NCI-H2227 (cell line): ENCODE measurements around the gene TRPM2.

ENCODE experiments used
- DNase-seq: peaks from one replicate; lab custom pipeline; 2025; ENCODE audit not compliant: unreplicated experiment; lab: John Stamatoyannopoulos, UW

The TRPM2 gene

DNA sequence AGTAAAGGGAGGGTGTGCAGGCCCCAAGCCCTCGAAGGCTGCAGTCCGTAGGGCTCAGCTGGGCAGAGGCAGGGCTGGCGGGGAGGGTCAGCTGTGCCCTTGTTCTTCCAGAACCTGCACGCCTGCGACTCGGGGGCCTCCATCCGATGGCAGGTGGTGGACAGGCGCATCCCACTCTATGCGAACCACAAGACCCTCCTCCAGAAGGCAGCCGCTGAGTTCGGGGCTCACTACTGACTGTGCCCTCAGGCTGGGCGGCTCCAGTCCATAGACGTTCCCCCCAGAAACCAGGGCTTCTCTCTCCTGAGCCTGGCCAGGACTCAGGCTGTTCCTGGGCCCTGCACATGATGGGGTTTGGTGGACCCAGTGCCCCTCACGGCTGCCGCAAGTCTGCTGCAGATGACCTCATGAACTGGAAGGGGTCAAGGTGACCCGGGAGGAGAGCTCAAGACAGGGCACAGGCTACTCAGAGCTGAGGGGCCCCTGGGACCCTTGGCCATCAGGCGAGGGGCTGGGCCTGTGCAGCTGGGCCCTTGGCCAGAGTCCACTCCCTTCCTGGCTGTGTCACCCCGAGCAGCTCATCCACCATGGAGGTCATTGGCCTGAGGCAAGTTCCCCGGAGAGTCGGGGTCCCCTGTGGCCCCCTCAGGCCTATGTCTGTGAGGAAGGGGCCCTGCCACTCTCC, 88.3 kb downstream of the TRPM2 start:
- DNase-seq, result no peak

DNA sequence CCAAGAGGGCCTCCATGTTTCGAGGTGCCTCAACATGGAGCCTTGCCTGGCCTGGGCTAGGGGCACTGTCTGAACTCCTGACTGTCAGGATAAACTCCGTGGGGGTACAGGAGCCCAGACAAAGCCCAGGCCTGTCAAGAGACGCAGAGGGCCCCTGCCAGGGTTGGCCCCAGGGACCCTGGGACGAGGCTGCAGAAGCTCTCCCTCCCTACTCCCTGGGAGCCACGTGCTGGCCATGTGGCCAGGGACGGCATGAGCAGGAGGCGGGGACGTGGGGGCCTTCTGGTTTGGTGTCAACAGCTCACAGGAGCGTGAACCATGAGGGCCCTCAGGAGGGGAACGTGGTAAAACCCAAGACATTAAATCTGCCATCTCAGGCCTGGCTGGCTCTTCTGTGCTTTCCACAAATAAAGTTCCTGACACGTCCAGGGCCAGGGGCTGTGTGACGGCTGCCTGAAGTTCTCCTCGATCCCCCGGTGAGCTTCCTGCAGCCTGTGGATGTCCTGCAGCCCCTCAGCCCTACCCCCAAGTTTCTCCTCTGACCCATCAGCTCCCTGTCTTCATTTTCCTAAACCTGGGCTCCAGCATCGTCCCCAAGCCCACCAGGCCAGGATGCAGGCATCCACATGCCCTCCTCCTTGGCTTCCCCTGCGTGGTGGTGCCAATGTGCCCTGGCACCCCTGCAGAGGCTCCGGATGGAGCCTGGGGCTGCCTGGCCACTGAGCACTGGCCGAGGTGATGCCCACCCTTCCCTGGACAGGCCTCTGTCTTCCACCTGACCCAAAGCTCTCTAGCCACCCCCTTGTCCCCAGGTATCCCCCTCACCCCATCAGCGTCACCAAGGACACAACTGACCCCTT, 89.1 kb downstream of the TRPM2 start:
- DNase-seq, result no peak

DNA sequence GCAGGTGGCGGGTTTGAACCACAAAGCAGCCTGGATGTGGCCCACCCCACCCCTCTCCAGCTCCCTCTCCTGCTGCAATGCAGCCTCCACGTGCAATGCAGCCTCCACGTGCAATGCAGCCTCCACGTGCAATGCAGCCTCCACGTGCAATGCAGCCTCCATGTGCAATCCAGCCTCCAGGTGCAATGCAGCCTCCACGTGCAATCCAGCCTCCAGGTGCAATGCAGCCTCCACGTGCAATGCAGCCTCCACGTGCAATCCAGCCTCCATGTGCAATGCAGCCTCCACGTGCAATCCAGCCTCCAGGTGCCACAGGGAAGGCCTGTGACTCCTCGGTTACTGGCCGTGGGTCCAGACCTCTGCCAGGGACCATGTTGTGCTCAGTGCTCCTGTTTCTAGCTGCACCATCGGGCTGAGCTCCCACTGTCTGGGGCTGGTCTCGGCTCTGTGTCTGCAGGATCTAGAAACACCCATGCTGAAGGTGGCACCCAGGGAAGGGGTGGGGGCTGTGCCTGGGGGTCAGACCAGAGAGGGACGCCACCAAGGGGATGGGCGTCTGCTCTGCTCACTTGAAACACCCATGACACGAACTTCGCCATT, 90.0 kb downstream of the TRPM2 start:
- DNase-seq, result no peak

DNA sequence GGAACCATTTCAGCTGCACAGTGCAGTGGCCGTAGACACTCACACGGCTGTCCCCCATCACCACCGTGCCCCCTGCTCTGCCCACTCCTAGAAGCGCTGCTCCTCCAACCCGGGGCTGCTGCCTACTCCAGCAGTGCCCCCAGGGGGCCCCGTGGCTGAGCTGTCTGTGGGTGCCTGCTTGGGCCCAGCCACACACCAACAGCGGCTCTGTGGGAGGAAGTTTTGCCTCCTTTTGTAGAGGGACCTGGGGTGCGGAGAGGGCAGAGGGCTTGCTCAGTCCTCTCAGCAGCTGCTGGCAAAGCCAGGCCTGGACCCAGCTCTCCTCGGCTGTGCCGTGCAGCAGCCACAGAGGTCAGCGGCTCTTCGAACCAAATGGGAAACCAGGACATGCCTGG, 90.5 kb downstream of the TRPM2 start:
- no peak for DNase-seq

DNA sequence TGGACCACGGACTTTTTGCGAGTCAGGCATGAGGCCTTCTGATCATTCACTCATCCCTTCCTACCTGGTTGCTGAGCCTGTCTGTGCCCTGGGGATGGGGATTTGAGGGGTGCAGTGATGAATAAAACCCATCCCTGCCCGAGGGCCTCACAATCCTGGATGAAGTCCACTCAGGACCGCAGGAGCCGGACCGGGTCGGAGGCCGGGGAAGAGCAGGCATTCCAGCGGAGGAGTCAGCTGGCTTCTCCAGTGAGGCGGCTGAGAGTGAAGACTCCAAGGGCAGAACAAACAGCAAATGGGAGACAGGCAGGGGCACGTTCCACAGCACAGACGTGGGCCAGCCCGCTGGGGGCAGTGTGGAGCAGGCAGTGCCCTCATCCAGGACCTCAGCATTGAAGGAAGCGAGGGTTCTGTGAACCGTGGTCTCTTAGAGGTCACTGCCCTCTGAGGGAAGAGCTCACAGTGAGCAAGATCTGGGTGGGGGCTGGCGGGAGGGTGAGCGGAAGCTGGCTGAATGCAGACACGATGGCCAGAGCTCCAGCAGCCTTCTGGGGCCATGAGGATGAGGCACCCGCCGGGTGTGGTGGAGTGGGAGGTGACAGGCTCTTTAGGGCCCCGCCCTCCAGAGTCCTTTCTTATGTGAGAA, 91.0 kb downstream of the TRPM2 start:
- no peak for DNase-seq

DNA sequence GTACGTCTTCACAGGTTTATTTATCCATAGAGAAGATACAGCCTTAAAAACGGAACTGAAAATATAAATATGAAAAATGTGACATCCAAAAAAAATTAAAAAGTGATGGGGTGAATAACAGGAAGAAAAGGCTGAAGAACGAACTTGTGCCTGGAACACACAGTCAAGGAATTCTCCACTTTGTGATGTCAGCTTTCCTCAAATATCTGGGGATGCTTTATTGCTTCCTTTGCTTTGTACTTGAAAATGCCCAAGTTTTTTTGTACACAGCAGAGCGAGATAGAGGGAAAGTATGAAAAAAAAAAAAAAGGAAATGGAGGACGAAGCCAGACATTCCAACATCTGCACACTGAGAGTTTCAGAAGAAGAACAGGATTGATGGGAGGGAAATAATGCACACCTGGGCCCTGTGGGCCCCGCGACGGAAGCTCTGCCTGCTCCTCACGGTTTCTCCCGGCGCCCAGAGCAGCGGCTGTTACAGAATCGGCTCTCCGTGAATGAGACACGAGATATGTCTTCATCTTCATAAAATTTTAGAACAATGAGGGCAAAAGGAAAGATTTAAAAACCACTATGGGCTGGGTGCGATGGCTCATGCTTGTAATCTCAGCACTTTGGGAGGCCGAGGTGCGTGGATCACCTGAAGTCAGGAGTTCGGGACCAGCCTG, 91.9 kb downstream of the TRPM2 start:
- DNase-seq, result no peak

DNA sequence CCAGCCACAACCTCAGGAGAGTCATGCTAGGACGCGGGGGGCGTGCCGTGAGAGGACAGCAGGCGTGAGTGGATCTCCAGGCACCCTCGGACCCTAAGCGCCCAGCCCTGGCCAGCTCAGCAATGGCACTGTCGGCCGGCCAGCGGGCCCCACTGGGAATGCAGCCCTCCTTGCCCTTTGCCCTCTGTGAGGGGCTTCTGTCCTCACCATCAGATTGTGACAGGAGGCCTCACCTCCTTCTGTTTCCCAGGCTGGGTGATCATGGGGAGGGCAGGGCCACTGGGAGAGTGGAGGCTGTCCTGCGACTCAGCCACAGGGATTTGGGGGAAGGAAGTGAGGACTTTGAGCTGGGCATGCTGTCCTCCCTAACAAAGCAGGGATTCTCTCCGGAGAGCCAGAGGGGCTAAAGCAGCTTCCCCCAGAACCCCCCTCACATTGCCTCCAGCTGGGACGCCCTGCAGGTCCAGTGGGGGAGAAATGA, 95.3 kb downstream of the TRPM2 start:
- no peak for DNase-seq

DNA sequence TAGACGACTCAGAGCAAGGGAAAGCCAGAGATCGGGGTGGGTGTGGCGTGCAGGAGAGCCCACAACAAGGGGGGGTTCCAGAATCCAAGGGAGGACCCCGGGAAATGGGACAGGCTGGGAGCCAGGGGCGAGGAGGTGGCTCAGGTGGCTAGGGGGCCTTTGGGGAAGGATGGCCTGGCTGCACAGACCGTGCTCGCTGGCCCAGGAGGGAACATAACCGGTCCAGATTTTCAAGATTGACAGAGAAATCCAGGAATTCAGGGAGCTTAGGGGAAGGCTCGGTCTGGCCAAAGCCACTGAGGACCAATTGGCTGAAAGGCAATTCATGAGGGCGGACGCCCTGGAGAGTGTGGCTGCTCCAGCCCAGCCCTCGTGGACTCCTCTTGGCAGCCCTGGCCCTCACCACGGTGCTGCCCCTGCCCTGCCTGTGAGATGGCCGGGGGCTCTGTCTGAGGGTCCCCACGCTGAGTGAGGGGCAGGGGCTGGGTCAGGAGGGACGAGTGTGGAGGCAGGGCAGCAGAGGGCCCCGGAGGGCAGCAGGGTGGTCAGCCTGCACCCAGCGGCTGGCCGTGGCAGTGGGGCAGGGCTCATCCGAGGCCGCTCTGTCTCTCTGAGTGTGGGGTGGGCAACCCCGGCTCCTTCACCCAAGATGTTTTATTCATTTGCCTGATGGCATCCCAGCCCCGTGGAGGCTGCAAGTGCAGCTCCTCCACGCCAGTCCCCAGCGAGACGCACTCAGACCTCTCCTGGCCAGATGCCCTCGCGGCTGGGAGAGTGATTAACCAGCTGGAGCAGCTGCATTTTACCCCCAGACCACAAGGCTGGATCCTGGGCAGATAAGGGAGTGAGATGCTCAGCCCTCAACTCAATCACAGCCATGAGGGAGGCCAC, 96.3 kb downstream of the TRPM2 start:
- no peak for DNase-seq

DNA sequence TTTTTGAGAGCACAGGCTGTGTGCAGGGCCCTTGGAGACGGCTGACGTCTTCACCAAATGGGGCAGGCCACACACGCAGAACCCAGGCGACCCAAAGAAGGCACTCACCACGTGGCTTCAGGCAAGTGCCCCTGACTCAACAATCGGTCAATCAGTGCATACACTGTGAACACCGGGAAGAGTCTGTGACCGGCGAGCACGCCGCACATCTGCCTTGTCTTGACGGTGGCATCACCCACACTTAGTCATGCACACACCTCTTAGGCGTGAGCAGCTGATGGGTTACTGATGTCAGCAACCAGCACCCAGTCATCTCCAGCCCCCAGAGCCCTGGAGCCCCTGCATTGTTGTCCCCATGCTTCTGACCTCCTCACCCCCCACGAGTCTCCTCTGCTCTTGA, 97.0 kb downstream of the TRPM2 start:
- no peak for DNase-seq

DNA sequence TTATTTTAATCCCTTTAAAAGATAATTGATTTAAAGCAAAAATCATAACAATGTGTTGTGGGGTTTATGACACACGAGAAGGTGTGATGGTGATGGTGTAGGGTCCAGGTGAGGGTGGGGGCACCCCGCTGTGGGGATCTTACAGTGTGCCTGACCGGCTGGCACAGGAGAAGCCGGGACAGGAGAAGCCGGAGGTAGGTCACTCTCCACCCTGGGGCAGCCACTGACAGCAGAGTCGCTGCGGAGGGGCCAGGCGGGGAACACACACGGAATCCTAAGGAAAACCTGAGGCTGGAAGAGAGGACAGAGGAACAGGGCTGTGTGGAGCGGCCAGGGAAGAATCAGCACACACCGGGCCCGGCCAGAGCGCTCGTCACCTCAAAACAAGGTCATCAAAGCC, 97.6 kb downstream of the TRPM2 start:
- DNase-seq, result no peak

DNA sequence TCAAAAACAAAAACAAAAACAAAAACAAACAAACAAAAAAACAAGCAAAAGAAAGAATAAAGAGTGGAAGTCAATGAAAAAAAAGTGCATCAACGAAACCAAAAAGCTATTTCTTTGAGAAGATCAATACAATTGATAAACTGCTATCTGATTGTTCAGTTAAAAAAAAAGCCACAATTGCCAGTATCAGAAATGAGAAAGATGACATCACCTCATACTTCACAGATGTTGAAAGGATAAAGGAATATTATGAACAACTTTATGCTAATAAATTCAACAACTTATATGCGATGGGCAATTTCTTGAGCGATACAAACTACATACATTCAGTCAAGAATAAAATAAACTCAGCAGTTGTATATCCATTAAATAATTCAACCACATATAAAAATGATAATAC, 99.7 kb downstream of the TRPM2 start:
- DNase-seq, result no peak

DNA sequence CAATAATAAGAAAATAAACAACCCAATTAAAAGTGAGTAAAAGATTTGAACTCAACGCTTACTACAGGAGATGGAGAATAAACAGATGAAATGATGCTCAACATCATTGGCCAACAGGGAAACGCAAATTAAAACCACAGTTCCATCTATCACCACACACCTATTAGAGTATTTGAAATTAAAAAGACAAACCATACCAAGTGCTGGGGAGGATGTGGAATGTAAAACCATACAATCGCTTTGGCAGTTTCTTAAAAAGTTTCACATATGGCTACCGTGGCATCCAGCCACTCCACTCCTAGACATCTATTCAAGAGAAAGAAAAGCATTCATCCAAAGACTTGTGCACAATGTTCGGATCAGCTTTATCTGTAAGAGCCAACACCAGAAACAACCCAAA, 100.6 kb downstream of the TRPM2 start:
- DNase-seq, result no peak

DNA sequence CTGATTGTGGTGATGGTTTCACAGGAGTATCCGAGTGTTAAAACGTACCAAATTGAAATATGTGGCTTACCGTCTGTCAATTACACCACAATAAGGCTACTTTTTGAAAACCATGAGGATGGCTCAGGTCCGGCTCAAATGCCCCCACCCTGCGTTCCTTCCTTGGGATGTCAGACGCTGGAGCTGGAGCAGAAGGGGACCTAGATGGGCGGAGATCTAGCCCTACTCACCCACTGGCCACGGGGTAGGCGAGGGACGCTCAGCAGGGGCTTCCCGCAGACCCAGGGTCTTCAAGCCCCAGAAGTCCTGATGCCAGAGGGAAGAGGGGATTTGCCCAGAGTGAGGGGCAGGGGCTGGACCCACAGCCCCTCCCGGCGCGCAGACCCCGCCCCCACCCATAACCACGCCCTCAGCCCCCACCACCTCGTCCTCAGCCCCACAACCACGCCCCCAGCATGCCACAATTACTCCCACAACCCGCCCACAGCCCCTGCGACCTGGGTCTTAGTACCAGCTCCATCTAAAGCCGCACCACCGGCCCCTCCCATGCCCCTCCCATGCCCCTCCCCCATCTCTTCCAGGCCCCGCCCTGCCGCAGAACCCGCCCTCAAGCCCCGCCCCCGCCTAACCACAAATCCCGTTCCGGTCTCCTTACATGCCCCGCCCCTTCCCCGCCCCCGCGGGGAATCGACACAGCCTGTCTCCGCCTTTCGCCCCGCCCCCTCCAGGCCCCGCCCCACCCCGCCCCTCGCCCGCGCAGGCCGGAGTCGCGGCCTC, 101.5 kb downstream of the TRPM2 start, which contains the start of gene LRRC3:
TSS of gene LRRC3 (plus strand) at position 764 of the 777 bp plus-strand sequence. CDS start 1,135 bp downstream, outside the sequence.
- DNase-seq, result peak; percentile 94

DNA sequence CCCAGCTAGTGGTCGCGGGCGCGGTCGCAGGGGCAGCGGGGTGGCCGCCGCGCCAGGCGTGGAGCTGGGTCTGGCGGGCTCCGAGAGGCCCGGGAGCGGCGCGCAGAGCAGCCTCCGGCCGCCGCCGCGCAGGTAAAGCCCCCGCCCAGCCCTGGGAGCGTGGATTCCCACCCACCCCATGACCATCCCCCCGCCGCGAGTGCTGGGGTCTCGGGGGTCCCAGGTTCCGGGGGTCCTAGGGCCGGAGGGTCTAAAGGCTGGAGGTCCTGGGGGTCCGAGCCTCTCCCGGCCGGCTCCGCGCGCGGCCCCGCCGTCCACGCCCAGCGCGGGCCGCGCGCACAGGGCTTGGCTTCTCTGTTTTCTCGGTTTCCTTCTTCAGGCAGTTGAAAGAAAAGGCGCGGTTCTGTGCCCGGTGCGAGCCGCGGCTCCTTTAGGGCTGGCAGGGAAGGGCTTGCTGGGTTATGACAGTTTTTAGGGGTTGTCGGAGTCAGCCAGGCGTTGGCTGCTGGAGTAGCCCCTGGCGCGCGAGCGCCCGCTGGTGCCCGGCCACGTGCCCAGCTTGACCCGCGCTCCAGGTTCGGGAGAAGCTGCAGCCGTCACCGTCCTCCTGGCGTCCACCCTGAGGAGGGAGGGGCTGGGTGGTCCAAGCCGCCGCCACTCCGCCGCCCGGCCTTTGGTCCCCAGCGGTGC, 102.2 kb downstream of the TRPM2 start:
- peak; percentile 73 for DNase-seq

DNA sequence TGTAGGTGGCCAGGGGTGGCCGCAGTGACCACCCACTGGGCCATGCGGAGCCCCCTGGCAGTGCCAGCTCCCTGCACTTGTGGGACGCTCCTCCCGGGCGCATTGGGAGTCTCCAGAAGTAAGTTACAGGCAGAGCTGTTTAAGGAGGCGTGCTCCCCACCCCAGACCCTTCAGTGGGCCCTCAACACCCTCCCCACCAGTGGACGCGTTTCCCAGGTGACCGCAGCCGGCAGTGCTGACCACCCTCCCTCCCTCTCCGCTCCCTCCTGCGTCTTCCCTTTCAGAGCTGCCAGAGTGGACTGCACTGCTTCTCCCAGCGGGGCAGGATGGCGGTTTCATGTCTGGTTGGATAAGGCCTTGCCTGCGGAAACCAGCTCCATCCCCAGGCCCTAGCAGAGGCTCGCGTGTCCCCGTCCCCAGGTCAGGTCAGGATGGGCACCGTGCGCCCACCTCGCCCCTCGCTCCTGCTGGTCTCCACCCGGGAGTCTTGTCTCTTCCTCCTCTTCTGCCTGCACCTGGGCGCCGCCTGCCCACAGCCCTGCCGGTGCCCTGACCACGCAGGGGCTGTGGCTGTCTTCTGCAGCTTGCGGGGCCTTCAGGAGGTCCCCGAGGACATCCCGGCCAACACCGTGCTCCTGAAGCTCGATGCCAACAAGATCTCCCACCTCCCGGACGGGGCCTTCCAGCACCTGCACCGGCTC, 102.9 kb downstream of the TRPM2 start:
- DNase-seq, result no peak

DNA sequence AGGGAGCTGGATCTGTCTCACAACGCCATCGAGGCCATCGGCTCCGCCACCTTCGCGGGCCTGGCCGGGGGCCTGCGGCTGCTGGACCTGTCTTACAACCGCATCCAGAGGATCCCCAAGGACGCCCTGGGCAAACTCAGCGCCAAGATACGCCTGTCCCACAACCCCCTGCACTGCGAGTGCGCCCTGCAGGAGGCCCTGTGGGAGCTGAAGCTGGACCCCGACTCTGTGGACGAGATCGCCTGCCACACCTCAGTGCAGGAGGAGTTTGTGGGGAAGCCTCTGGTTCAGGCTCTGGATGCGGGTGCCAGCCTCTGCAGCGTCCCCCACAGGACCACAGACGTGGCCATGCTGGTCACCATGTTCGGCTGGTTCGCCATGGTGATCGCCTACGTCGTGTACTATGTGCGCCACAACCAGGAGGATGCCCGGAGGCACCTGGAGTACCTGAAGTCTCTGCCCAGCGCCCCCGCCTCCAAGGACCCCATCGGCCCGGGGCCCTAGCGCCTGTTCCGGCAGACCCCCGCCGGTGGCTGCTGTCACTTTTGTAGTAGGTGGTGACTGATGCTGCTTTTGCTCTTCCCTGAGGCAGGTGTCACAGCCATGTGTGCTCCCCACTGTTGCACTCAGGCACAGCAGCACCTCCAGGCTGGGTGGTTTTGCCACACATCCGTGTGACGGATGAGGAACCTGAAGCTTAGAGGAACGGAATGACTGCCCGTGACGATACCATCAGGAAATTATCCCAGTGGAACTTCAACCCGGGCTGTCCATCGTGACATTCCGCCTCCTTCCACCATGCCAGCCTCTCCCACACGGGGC, 103.7 kb downstream of the TRPM2 start:
- no peak for DNase-seq
